Measurements from ENCODE around the gene TMEM168. TPM values are rescaled to one million over a fixed set of nuclear protein-coding genes. Genes with fewer than 3 reads are reported as not detected.

TMEM168 gene
- total and polyA plus RNA-seq, 2 donors from 2014 or later, result 8.8 to 26.9 TPM

DNA sequence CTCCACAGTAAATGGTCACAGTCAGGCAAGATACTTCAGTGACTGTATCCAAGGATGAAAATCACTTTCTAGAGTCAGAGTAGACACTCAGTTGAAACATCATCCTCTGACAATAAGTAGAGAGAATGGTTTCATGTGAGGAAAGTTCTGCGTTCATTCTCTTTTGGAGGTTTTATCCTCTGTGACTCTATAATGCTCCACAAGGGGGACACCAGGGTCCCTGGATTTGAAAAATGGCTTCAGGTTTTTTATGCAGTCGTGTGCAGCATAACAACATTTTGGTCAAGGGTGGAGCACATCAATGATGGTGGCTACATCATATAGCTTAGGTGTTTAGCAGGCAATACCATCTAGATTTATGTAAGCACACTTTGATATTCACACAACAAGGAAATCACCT is 40.4 kb downstream of the TMEM168 start:
- no peaks in the 10 kb centered on the region for H3K27me3 ChIP-seq (ENCODE audit: control insufficient read depth, insufficient read depth, low read length)
- peaks cover 0 to 2% (median 0%) of the 10 kb centered on the region in 3 donors for H3K9me3 ChIP-seq (ENCODE audit: control insufficient read depth in 2 of 3, insufficient read depth in 1 of 3, low read length in 3 of 3)
- FAIRE-seq (no peak), DNase-seq (no peak)
- no peak overlapping the region for H3K27ac ChIP-seq (ENCODE audit: low read depth in 2 of 2, low read length in 2 of 2)
- no peak overlapping the region for H3K4me3 ChIP-seq (ENCODE audit: low read length in 3 of 3)
- TF ChIP-seq, protein P1, sequence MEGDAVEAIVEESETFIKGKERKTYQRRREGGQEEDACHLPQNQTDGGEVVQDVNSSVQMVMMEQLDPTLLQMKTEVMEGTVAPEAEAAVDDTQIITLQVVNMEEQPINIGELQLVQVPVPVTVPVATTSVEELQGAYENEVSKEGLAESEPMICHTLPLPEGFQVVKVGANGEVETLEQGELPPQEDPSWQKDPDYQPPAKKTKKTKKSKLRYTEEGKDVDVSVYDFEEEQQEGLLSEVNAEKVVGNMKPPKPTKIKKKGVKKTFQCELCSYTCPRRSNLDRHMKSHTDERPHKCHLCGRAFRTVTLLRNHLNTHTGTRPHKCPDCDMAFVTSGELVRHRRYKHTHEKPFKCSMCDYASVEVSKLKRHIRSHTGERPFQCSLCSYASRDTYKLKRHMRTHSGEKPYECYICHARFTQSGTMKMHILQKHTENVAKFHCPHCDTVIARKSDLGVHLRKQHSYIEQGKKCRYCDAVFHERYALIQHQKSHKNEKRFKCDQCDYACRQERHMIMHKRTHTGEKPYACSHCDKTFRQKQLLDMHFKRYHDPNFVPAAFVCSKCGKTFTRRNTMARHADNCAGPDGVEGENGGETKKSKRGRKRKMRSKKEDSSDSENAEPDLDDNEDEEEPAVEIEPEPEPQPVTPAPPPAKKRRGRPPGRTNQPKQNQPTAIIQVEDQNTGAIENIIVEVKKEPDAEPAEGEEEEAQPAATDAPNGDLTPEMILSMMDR (IDR thresholded peaks at IDR 0.05; ENCODE audit: borderline replicate concordance, extremely low read depth, insufficient read depth), result no peak
- no peaks in the 10 kb centered on the region for H3K4me1 ChIP-seq (ENCODE audit: control insufficient read depth in 2 of 3, insufficient read depth in 2 of 3, low read depth in 1 of 3, low read length in 3 of 3)
- no peak overlapping the region for H3K9ac ChIP-seq (ENCODE audit: low read length in 3 of 3)
- no peaks in the 10 kb centered on the region for H3K36me3 ChIP-seq (ENCODE audit: control insufficient read depth in 2 of 3, insufficient read depth in 3 of 3, low read length in 3 of 3)
- intact Hi-C loops (cut with DNase I), result no loop called here

DNA sequence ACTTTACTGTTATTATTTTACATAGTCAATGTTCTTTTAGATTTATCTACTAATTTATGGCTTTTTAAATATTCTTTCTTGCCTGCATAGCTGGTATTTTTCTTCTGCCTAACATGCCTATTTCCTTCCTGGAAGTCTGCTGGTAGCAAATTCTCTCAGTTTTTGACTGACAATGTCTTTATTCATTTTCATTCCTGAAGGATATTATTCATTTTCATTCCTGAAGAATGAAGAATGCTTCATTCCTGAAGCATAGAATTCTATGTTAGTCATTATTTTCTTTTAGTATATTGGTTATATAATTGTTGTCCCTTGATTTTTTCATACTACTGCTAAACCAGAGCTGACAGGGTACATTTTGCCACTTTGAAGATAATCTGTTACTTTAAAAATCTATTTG is 41.8 kb downstream of the TMEM168 start:
- H3K27ac ChIP-seq (ENCODE audit: low read depth in 2 of 2, low read length in 2 of 2), result no peak overlapping the region
- no peak overlapping the region for H3K9ac ChIP-seq (ENCODE audit: low read length in 3 of 3)
- intact Hi-C loops (cut with DNase I), result no loop called here
- no peaks in the 10 kb centered on the region for H3K4me1 ChIP-seq (ENCODE audit: control insufficient read depth in 2 of 3, insufficient read depth in 2 of 3, low read depth in 1 of 3, low read length in 3 of 3)
- H3K9me3 ChIP-seq (ENCODE audit: control insufficient read depth in 2 of 3, insufficient read depth in 1 of 3, low read length in 3 of 3), result peaks cover 0 to 2% (median 0%) of the 10 kb centered on the region in 3 donors
- H3K4me3 ChIP-seq (ENCODE audit: low read length in 3 of 3), result no peak overlapping the region
- FAIRE-seq (no peak), DNase-seq (no peak)
- H3K27me3 ChIP-seq (ENCODE audit: control insufficient read depth, insufficient read depth, low read length), result no peaks in the 10 kb centered on the region
- H3K36me3 ChIP-seq (ENCODE audit: control insufficient read depth in 2 of 3, insufficient read depth in 3 of 3, low read length in 3 of 3), result no peaks in the 10 kb centered on the region
- TF ChIP-seq, protein P1 (IDR thresholded peaks at IDR 0.05; ENCODE audit: borderline replicate concordance, extremely low read depth, insufficient read depth), result no peak

DNA sequence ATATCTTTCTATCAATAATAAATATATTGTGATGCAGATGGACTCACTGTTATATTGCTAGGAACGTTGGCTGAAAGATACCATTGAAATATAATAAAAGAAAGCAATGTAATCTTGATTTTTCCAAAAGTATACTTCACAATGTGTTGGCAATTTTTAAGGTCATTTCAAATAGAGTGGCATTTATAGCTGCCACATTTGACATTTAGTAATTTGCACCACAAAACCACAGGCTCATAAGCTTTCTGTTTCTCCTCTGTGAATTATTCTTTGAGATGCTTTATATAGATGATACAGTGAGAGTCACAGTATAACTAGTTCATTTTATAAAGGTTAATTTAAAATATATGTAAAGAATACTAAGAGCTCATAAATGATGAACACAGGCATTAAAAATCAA is 44.6 kb downstream of the TMEM168 start:
- DNase-seq (no peak), FAIRE-seq (no peak)
- Histone ChIP-seq H3K9me3 (ENCODE audit: control insufficient read depth in 2 of 3, insufficient read depth in 1 of 3, low read length in 3 of 3) (peaks cover 0 to 2% (median 0%) of the 10 kb centered on the region in 3 donors), H3K27ac (ENCODE audit: low read depth in 2 of 2, low read length in 2 of 2) (no peak overlapping the region), H3K9ac (ENCODE audit: low read length in 3 of 3) (no peak overlapping the region), H3K4me3 (ENCODE audit: low read length in 3 of 3) (no peak overlapping the region), H3K27me3 (ENCODE audit: control insufficient read depth, insufficient read depth, low read length) (no peaks in the 10 kb centered on the region), H3K36me3 (ENCODE audit: control insufficient read depth in 2 of 3, insufficient read depth in 3 of 3, low read length in 3 of 3) (no peaks in the 10 kb centered on the region), H3K4me1 (ENCODE audit: control insufficient read depth in 2 of 3, insufficient read depth in 2 of 3, low read depth in 1 of 3, low read length in 3 of 3) (no peaks in the 10 kb centered on the region)
- intact Hi-C loops (cut with DNase I), result no loop called here
- TF ChIP-seq, protein P1 (IDR thresholded peaks at IDR 0.05; ENCODE audit: borderline replicate concordance, extremely low read depth, insufficient read depth), result no peak

GRCh38 chr7:112744818-112745217 is 45.4 kb downstream of the TMEM168 start:
- Histone ChIP-seq H3K9ac (ENCODE audit: low read length in 3 of 3) (no peak overlapping the region), H3K4me1 (ENCODE audit: control insufficient read depth in 2 of 3, insufficient read depth in 2 of 3, low read depth in 1 of 3, low read length in 3 of 3) (no peaks in the 10 kb centered on the region), H3K27me3 (ENCODE audit: control insufficient read depth, insufficient read depth, low read length) (no peaks in the 10 kb centered on the region), H3K9me3 (ENCODE audit: control insufficient read depth in 2 of 3, insufficient read depth in 1 of 3, low read length in 3 of 3) (peaks cover 0 to 2% (median 0%) of the 10 kb centered on the region in 3 donors), H3K36me3 (ENCODE audit: control insufficient read depth in 2 of 3, insufficient read depth in 3 of 3, low read length in 3 of 3) (no peaks in the 10 kb centered on the region), H3K27ac (ENCODE audit: low read depth in 2 of 2, low read length in 2 of 2) (no peak overlapping the region), H3K4me3 (ENCODE audit: low read length in 3 of 3) (no peak overlapping the region)
- no peak for FAIRE-seq
- intact Hi-C loops (cut with DNase I), result no loop called here
- TF ChIP-seq, protein P1 (IDR thresholded peaks at IDR 0.05; ENCODE audit: borderline replicate concordance, extremely low read depth, insufficient read depth), result no peak
- peak in 1 of 5 donors; percentile 9 for DNase-seq

Data from kidney (tissue), 14 donors.